ENCODE measurements around the gene PPFIA2.

DNA sequence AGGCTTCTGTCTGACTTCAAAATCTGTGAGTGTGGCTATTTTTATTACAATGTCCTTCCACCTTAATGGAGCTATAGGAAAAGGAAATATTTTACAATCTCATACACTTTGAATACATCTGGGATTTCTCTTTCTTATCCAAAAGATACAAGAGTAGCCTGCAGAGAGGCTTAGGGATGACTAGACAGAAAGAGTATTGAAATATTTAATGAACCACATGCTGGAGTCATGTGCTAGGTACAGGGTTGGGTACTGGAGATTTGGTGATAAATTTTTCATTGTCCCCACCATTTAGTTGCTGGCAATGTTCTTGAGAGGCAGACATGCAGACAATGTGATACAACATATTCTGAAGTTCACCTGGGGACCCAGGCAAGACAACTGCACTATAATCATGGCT, 126.0 kb downstream of the PPFIA2 start:
- no peak for TF ChIP-seq POLR2A (IDR thresholded peaks at IDR 0.05)
- TF ChIP-seq, protein P1, sequence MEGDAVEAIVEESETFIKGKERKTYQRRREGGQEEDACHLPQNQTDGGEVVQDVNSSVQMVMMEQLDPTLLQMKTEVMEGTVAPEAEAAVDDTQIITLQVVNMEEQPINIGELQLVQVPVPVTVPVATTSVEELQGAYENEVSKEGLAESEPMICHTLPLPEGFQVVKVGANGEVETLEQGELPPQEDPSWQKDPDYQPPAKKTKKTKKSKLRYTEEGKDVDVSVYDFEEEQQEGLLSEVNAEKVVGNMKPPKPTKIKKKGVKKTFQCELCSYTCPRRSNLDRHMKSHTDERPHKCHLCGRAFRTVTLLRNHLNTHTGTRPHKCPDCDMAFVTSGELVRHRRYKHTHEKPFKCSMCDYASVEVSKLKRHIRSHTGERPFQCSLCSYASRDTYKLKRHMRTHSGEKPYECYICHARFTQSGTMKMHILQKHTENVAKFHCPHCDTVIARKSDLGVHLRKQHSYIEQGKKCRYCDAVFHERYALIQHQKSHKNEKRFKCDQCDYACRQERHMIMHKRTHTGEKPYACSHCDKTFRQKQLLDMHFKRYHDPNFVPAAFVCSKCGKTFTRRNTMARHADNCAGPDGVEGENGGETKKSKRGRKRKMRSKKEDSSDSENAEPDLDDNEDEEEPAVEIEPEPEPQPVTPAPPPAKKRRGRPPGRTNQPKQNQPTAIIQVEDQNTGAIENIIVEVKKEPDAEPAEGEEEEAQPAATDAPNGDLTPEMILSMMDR (IDR thresholded peaks at IDR 0.05) = no peak
